Osteocyte (in vitro differentiated cells): ENCODE measurements around the gene TMEM158. TPM values are rescaled to one million over a fixed set of nuclear protein-coding genes. Genes with fewer than 3 reads are reported as not detected.

Source experiments
- DNase-seq: peaks from one replicate; pipeline ENCODE4 v3.0.0; 2021; ENCODE audit warnings: mixed read lengths; ENCODE audit not compliant: unreplicated experiment; ENCODE audit errors: extremely low spot score
- H3K27ac Mint-ChIP-seq: one replicate; pipeline ENCODE4 v1.8.0; 2021; ENCODE audit warnings: mild to moderate bottlenecking, mixed read lengths; ENCODE audit not compliant: unreplicated experiment
- H3K27me3 Mint-ChIP-seq: one replicate; pipeline ENCODE4 v1.8.0; 2021; ENCODE audit warnings: mixed read lengths; ENCODE audit not compliant: unreplicated experiment
- H3K36me3 Mint-ChIP-seq: one replicate; pipeline ENCODE4 v1.8.0; 2021; ENCODE audit warnings: mixed read lengths; ENCODE audit not compliant: unreplicated experiment
- H3K4me1 Mint-ChIP-seq: one replicate; pipeline ENCODE4 v1.8.0; 2021; ENCODE audit warnings: mixed read lengths; ENCODE audit not compliant: unreplicated experiment
- H3K4me3 Mint-ChIP-seq: one replicate; pipeline ENCODE4 v1.8.0; 2021; ENCODE audit warnings: mild to moderate bottlenecking, moderate library complexity, mixed read lengths; ENCODE audit not compliant: unreplicated experiment
- H3K9me3 Mint-ChIP-seq: one replicate; pipeline ENCODE4 v1.8.0; 2021; ENCODE audit warnings: mixed read lengths; ENCODE audit not compliant: unreplicated experiment
- CTCF ChIP-seq: fragments of 200-600 bp; sonication (generic); IDR thresholded peaks from 2 replicates; pipeline ENCODE4 v1.5.0; 2021; ENCODE audit warnings: antibody characterized with exemption, mild to moderate bottlenecking, moderate library complexity
- total RNA-seq: library from RNA; stranded (reverse); gene quantifications from 2 replicates; pipeline ENCODE4 v1.2.1, GENCODE V29; 2021

The TMEM158 gene
- total RNA-seq, 1 donor from 2014 or later: 15.0 TPM

- Mint-ChIP-seq H3K27me3 (peaks cover 33% of the 10 kb centered on the region), H3K9me3 (peaks cover 5% of the 10 kb centered on the region), H3K36me3 (no peaks in the 10 kb centered on the region), H3K27ac (no peak overlapping the region), H3K4me3 (no peak overlapping the region), H3K4me1 (no peaks in the 10 kb centered on the region)
- no peak for TF ChIP-seq CTCF
- DNase-seq: no peak
Measured at GRCh38 chr3:45272032-45272810, 46.1 kb upstream of the TMEM158 start.

GRCh38 chr3:45269952-45270351, 43.9 kb upstream of the TMEM158 start:
- no peak for TF ChIP-seq CTCF
- H3K36me3 Mint-ChIP-seq: no peaks in the 10 kb centered on the region
- no peak overlapping the region for H3K4me3 Mint-ChIP-seq
- DNase-seq: no peak
- H3K9me3 Mint-ChIP-seq: no peaks in the 10 kb centered on the region
- no peaks in the 10 kb centered on the region for H3K4me1 Mint-ChIP-seq
- no peak overlapping the region for H3K27ac Mint-ChIP-seq
- peaks cover 33% of the 10 kb centered on the region for H3K27me3 Mint-ChIP-seq

GRCh38 chr3:45267097-45267496, 41.0 kb upstream of the TMEM158 start:
- Mint-ChIP-seq H3K4me1 (no peaks in the 10 kb centered on the region), H3K9me3 (no peaks in the 10 kb centered on the region), H3K27ac (no peak overlapping the region), H3K4me3 (no peak overlapping the region), H3K27me3 (peaks cover 32% of the 10 kb centered on the region), H3K36me3 (no peaks in the 10 kb centered on the region)
- no peak for TF ChIP-seq CTCF
- no peak for DNase-seq

- no peak for TF ChIP-seq CTCF
- DNase-seq: no peak
- no peaks in the 10 kb centered on the region for H3K4me1 Mint-ChIP-seq
- H3K4me3 Mint-ChIP-seq: no peak overlapping the region
- no peaks in the 10 kb centered on the region for H3K36me3 Mint-ChIP-seq
- peaks cover 26% of the 10 kb centered on the region for H3K27me3 Mint-ChIP-seq
- no peaks in the 10 kb centered on the region for H3K9me3 Mint-ChIP-seq
- H3K27ac Mint-ChIP-seq: no peak overlapping the region
Measured at GRCh38 chr3:45261333-45262110, 35.4 kb upstream of the TMEM158 start.

- no peaks in the 10 kb centered on the region for H3K36me3 Mint-ChIP-seq
- H3K4me3 Mint-ChIP-seq: no peak overlapping the region
- H3K27me3 Mint-ChIP-seq: peaks cover 33% of the 10 kb centered on the region
- no peak for TF ChIP-seq CTCF
- no peak for DNase-seq
- no peaks in the 10 kb centered on the region for H3K4me1 Mint-ChIP-seq
- no peaks in the 10 kb centered on the region for H3K9me3 Mint-ChIP-seq
- H3K27ac Mint-ChIP-seq: no peak overlapping the region
Measured at GRCh38 chr3:45259133-45259532, 33.0 kb upstream of the TMEM158 start.
